ENCODE measurements around the gene TMEM108. TPM values are rescaled to one million over a fixed set of nuclear protein-coding genes. Genes with fewer than 3 reads are reported as not detected.

The TMEM108 gene
- polyA plus RNA-seq, 3 donors = not detected

GRCh38 chr3:133021206-133021605, 17.0 kb upstream of the TMEM108 start:
- no CpG with 5 or more reads among the region's 2 CpGs for WGBS (ENCODE audit: insufficient coverage)
- intact Hi-C loops (cut with micrococcal nuclease) = no loop called here
- Histone ChIP-seq H3K4me1 (ENCODE audit: control insufficient read depth in 1 of 2, insufficient read depth in 2 of 2, low read length in 2 of 2) (no peaks in the 10 kb centered on the region), H3K9ac (ENCODE audit: insufficient read depth, low read length, poor library complexity, severe bottlenecking) (no peak overlapping the region), H3K27me3 (ENCODE audit: control insufficient read depth in 2 of 2, insufficient read depth in 2 of 2, low read length in 2 of 2) (no peaks in the 10 kb centered on the region), H3K27ac (ENCODE audit: low read depth in 1 of 2, low read length in 2 of 2) (no peak overlapping the region), H3K9me3 (replicated peaks in 1 of 2; ENCODE audit: control insufficient read depth in 1 of 2, insufficient read depth in 1 of 2, low read length in 2 of 2) (no peaks in the 10 kb centered on the region), H4K20me1 (ENCODE audit: insufficient read depth, low read length) (no peaks in the 10 kb centered on the region), H3K4me3 (replicated peaks in 1 of 3; ENCODE audit: low read depth in 2 of 3, low read length in 3 of 3) (no peak overlapping the region), H3K79me2 (ENCODE audit: insufficient read depth, low read length) (no peaks in the 10 kb centered on the region), H3K4me2 (replicated peaks; ENCODE audit: extremely low read depth, low read length, poor library complexity, severe bottlenecking) (no peak overlapping the region), H3K36me3 (replicated peaks in 1 of 2; ENCODE audit: control insufficient read depth in 1 of 2, insufficient read depth in 2 of 2, low read length in 2 of 2) (no peaks in the 10 kb centered on the region), H2AFZ (ENCODE audit: insufficient read depth, low read depth, low read length, poor library complexity, severe bottlenecking) (no peak overlapping the region)
- H3K27me3 Mint-ChIP-seq (ENCODE audit: low read depth in 3 of 3) = peaks cover 0 to 4% (median 2%) of the 10 kb centered on the region in 3 donors
- H3K36me3 Mint-ChIP-seq = no peaks in the 10 kb centered on the region
- H3K4me3 Mint-ChIP-seq = no peak overlapping the region
- no peak overlapping the region for H3K27ac Mint-ChIP-seq
- no peak for TF ChIP-seq CTCF (IDR thresholded peaks at IDR 0.05)
- H3K9me3 Mint-ChIP-seq = peaks cover 0 to 2% (median 0%) of the 10 kb centered on the region in 7 donors
- H3K4me1 Mint-ChIP-seq = no peaks in the 10 kb centered on the region
- DNase-seq = no peak

DNA sequence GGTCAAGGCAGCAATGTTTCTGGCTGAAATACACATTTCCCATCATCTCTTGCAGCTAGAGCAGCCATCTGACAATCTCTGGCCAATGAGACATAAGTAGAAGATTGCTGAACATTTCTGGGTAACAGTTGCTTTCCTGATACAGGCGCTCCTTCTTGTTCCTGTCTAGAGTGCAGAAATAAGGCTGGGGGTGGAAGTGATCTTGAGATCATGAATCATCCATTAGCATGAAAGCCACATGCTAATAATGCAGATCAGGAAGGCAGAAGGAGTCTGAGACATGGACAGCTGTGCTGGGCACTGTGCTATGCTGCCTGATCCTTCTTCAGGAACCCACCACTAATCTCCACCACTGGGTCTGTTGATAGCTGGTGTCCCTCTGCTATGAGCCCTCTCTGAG, 14.8 kb upstream of the TMEM108 start:
- Histone ChIP-seq H4K20me1 (ENCODE audit: insufficient read depth, low read length) (no peaks in the 10 kb centered on the region), H3K9me3 (replicated peaks in 1 of 2; ENCODE audit: control insufficient read depth in 1 of 2, insufficient read depth in 1 of 2, low read length in 2 of 2) (no peaks in the 10 kb centered on the region), H3K4me1 (ENCODE audit: control insufficient read depth in 1 of 2, insufficient read depth in 2 of 2, low read length in 2 of 2) (no peaks in the 10 kb centered on the region), H3K36me3 (replicated peaks in 1 of 2; ENCODE audit: control insufficient read depth in 1 of 2, insufficient read depth in 2 of 2, low read length in 2 of 2) (no peaks in the 10 kb centered on the region), H3K4me3 (replicated peaks in 1 of 3; ENCODE audit: low read depth in 2 of 3, low read length in 3 of 3) (no peak overlapping the region), H3K79me2 (ENCODE audit: insufficient read depth, low read length) (no peaks in the 10 kb centered on the region), H3K27ac (ENCODE audit: low read depth in 1 of 2, low read length in 2 of 2) (no peak overlapping the region), H3K9ac (ENCODE audit: insufficient read depth, low read length, poor library complexity, severe bottlenecking) (no peak overlapping the region), H2AFZ (ENCODE audit: insufficient read depth, low read depth, low read length, poor library complexity, severe bottlenecking) (no peak overlapping the region), H3K4me2 (replicated peaks; ENCODE audit: extremely low read depth, low read length, poor library complexity, severe bottlenecking) (no peak overlapping the region), H3K27me3 (ENCODE audit: control insufficient read depth in 2 of 2, insufficient read depth in 2 of 2, low read length in 2 of 2) (no peaks in the 10 kb centered on the region)
- H3K4me3 Mint-ChIP-seq = no peak overlapping the region
- H3K4me1 Mint-ChIP-seq = no peaks in the 10 kb centered on the region
- 100% methylated on average over 1 of the region's 1 CpG for whole genome bisulfite sequencing (ENCODE audit: insufficient coverage)
- H3K27me3 Mint-ChIP-seq (ENCODE audit: low read depth in 3 of 3) = peaks cover 0 to 4% (median 2%) of the 10 kb centered on the region in 3 donors
- H3K36me3 Mint-ChIP-seq = no peaks in the 10 kb centered on the region
- peaks cover 0 to 2% (median 0%) of the 10 kb centered on the region in 7 donors for H3K9me3 Mint-ChIP-seq
- no peak for TF ChIP-seq CTCF (IDR thresholded peaks at IDR 0.05)
- intact Hi-C loops (cut with micrococcal nuclease) = no loop called here
- no peak for DNase-seq
- H3K27ac Mint-ChIP-seq = no peak overlapping the region

All from CD14-positive monocyte (primary cell).